ENCODE data around the gene DIP2C. TPM values are rescaled to one million over a fixed set of nuclear protein-coding genes. Genes with fewer than 3 reads are reported as not detected.

The DIP2C gene
- total RNA-seq, 3 donors from 2014 or later, result 8.0 to 72.0 (median 8.5) TPM

DNA sequence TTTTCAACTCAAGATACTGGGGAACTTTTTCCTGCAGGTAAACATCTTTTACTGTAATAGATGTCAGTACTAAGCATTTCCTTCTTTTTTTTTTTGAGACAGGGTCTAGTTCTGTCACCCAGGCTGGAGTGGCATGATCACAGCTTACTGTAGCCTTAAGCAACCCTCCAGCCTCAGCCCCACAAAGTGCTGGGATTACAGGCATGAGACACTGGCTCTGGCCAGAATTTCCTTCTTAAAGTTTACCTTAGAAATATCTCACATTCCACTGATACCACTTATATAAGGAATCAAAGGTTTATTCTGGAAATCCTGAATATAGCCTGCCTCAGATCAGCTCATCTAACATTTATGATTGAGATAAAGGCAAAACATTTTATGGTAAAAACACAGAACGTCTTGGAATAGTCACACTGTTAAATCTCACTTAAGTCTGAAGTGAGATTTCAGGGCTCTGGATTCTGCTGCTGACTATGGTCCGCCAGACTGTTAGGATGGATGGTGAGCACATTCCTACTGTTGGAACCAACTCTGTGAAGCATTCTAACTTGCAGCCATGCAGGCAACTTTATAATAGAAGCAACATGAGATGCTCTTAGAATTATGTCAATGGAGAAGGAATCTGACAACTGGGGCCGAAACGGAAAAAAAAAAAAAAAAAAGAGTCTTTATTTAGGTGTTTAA, 402.3 kb downstream of the DIP2C start:
- H3K36me3 ChIP-seq (ENCODE audit: low read depth), result no peaks in the 10 kb centered on the region

GRCh38 chr10:285216-285615, 404.3 kb downstream of the DIP2C start:
- H3K36me3 ChIP-seq (ENCODE audit: low read depth), result no peaks in the 10 kb centered on the region
- intact Hi-C loops (cut with DNase I, micrococcal nuclease), result no loop called here
- no peak overlapping the region for H3K4me3 ChIP-seq
- ATAC-seq, result no peak
- no peaks in the 10 kb centered on the region for H3K9me3 ChIP-seq
- DNase-seq, result no peak
- no peak for TF ChIP-seq CTCF (IDR thresholded peaks at IDR 0.05)
- H3K4me1 ChIP-seq (ENCODE audit: low read depth), result no peaks in the 10 kb centered on the region

More for the DNA sequence above, 402.3 kb downstream of the DIP2C start:
- no peak for DNase-seq
- Histone ChIP-seq H3K9me3 (no peaks in the 10 kb centered on the region), H3K4me3 (no peak overlapping the region), H3K4me1 (ENCODE audit: low read depth) (no peaks in the 10 kb centered on the region)
- no peak for TF ChIP-seq CTCF (IDR thresholded peaks at IDR 0.05)
- no peak for ATAC-seq
- intact Hi-C loops (cut with DNase I, micrococcal nuclease), result no loop called here

DNA sequence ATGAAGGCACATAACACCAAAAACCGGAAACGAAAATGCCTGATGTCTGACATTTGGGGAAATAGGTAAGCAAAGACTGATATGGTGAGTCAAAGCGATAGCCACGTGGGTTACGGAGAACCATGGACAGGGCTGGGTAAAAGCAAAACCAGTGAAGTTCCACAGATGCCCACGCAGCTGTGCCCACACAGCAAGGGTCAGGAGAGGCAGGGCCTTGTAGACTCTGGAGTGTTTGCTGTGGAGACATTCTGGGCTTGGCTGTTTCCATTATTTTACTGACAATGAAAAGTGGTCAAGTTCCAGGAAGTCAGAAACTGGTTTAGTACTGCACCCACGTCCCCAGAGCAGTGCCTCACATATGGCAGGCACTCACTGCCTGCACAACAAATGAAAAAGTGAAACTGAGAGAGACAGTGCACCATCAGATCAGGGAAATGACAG, 405.5 kb downstream of the DIP2C start:
- Histone ChIP-seq H3K36me3 (ENCODE audit: low read depth) (no peaks in the 10 kb centered on the region), H3K9me3 (no peaks in the 10 kb centered on the region), H3K4me3 (no peak overlapping the region), H3K4me1 (ENCODE audit: low read depth) (no peaks in the 10 kb centered on the region)
- intact Hi-C loops (cut with DNase I, micrococcal nuclease), result no loop called here
- ATAC-seq (peak; percentile 31), DNase-seq (no peak)
- no peak for TF ChIP-seq CTCF (IDR thresholded peaks at IDR 0.05)

- Histone ChIP-seq H3K4me1 (ENCODE audit: low read depth) (no peaks in the 10 kb centered on the region), H3K4me3 (no peak overlapping the region), H3K9me3 (no peaks in the 10 kb centered on the region), H3K36me3 (ENCODE audit: low read depth) (no peaks in the 10 kb centered on the region)
- no peak for TF ChIP-seq CTCF (IDR thresholded peaks at IDR 0.05)
- ATAC-seq, result no peak
- intact Hi-C loops (cut with DNase I, micrococcal nuclease), result no loop called here
- no peak for DNase-seq
Measured at GRCh38 chr10:283140-283479, 406.4 kb downstream of the DIP2C start.

GRCh38 chr10:282294-283139, 407.0 kb downstream of the DIP2C start:
- intact Hi-C loops (cut with DNase I, micrococcal nuclease), result no loop called here
- Histone ChIP-seq H3K9me3 (no peaks in the 10 kb centered on the region), H3K4me1 (ENCODE audit: low read depth) (no peaks in the 10 kb centered on the region), H3K36me3 (ENCODE audit: low read depth) (no peaks in the 10 kb centered on the region), H3K4me3 (no peak overlapping the region)
- ATAC-seq (no peak), DNase-seq (no peak)
- TF ChIP-seq CTCF (IDR thresholded peaks at IDR 0.05), result no peak

All from mucosa of descending colon (tissue), 3 donors.